ENCODE results near the gene HOXB7.

Gene HOXB7

GRCh38 chr17:48601207-48601538 is 9.6 kb downstream of the HOXB7 start:
- peaks cover 30% of the 10 kb centered on the region for H3K4me1 Mint-ChIP-seq (ENCODE audit: low read depth)
- peaks cover 95% of the 10 kb centered on the region for H3K27me3 Mint-ChIP-seq (ENCODE audit: low read depth)
- no peaks in the 10 kb centered on the region for H3K36me3 Mint-ChIP-seq (ENCODE audit: low read depth)
- no peaks in the 10 kb centered on the region for H3K9me3 Mint-ChIP-seq
- no peak overlapping the region for H3K4me3 Mint-ChIP-seq
- no peak overlapping the region for H3K27ac Mint-ChIP-seq

- H3K27ac Mint-ChIP-seq: no peak overlapping the region
- H3K27me3 Mint-ChIP-seq (ENCODE audit: low read depth): peaks cover 97% of the 10 kb centered on the region
- no peaks in the 10 kb centered on the region for H3K36me3 Mint-ChIP-seq (ENCODE audit: low read depth)
- no peaks in the 10 kb centered on the region for H3K9me3 Mint-ChIP-seq
- no peak overlapping the region for H3K4me3 Mint-ChIP-seq
- H3K4me1 Mint-ChIP-seq (ENCODE audit: low read depth): peaks cover 31% of the 10 kb centered on the region
Observed at GRCh38 chr17:48600244-48601098, 10.3 kb downstream of the HOXB7 start.

GRCh38 chr17:48599354-48599753 is 11.5 kb downstream of the HOXB7 start:
- Mint-ChIP-seq H3K27ac (no peak overlapping the region), H3K36me3 (ENCODE audit: low read depth) (no peaks in the 10 kb centered on the region), H3K4me3 (no peak overlapping the region), H3K27me3 (ENCODE audit: low read depth) (peaks cover 97% of the 10 kb centered on the region), H3K4me1 (ENCODE audit: low read depth) (peaks cover 30% of the 10 kb centered on the region), H3K9me3 (no peaks in the 10 kb centered on the region)

- peaks cover 96% of the 10 kb centered on the region for H3K27me3 Mint-ChIP-seq (ENCODE audit: low read depth)
- peaks cover 35% of the 10 kb centered on the region for H3K4me1 Mint-ChIP-seq (ENCODE audit: low read depth)
- H3K27ac Mint-ChIP-seq: peak overlapping the region; percentile 26
- peak overlapping the region; percentile 39 for H3K4me3 Mint-ChIP-seq
- no peaks in the 10 kb centered on the region for H3K36me3 Mint-ChIP-seq (ENCODE audit: low read depth)
- no peaks in the 10 kb centered on the region for H3K9me3 Mint-ChIP-seq
Observed at GRCh38 chr17:48598736-48599135, 12.1 kb downstream of the HOXB7 start.

GRCh38 chr17:48597778-48598631 is 12.8 kb downstream of the HOXB7 start:
- Mint-ChIP-seq H3K9me3 (no peaks in the 10 kb centered on the region), H3K4me3 (peak overlapping the region; percentile 79), H3K36me3 (ENCODE audit: low read depth) (no peaks in the 10 kb centered on the region), H3K27ac (peak overlapping the region; percentile 26), H3K27me3 (ENCODE audit: low read depth) (peaks cover 96% of the 10 kb centered on the region), H3K4me1 (ENCODE audit: low read depth) (peaks cover 41% of the 10 kb centered on the region)

- H3K36me3 Mint-ChIP-seq (ENCODE audit: low read depth): no peaks in the 10 kb centered on the region
- no peaks in the 10 kb centered on the region for H3K9me3 Mint-ChIP-seq
- no peak overlapping the region for H3K27ac Mint-ChIP-seq
- peak overlapping the region; percentile 79 for H3K4me3 Mint-ChIP-seq
- H3K4me1 Mint-ChIP-seq (ENCODE audit: low read depth): peaks cover 45% of the 10 kb centered on the region
- peaks cover 96% of the 10 kb centered on the region for H3K27me3 Mint-ChIP-seq (ENCODE audit: low read depth)
Observed at GRCh38 chr17:48597528-48597777, 13.4 kb downstream of the HOXB7 start.

- Mint-ChIP-seq H3K27me3 (ENCODE audit: low read depth) (peaks cover 94% of the 10 kb centered on the region), H3K36me3 (ENCODE audit: low read depth) (no peaks in the 10 kb centered on the region), H3K4me1 (ENCODE audit: low read depth) (peaks cover 44% of the 10 kb centered on the region), H3K9me3 (no peaks in the 10 kb centered on the region), H3K4me3 (peak overlapping the region; percentile 79), H3K27ac (no peak overlapping the region)
Observed at GRCh38 chr17:48596735-48597527, 13.9 kb downstream of the HOXB7 start.

GRCh38 chr17:48596000-48596734 is 14.7 kb downstream of the HOXB7 start:
- H3K9me3 Mint-ChIP-seq: no peaks in the 10 kb centered on the region
- H3K4me1 Mint-ChIP-seq (ENCODE audit: low read depth): peaks cover 40% of the 10 kb centered on the region
- peaks cover 94% of the 10 kb centered on the region for H3K27me3 Mint-ChIP-seq (ENCODE audit: low read depth)
- peak overlapping the region; percentile 79 for H3K4me3 Mint-ChIP-seq
- H3K27ac Mint-ChIP-seq: no peak overlapping the region
- H3K36me3 Mint-ChIP-seq (ENCODE audit: low read depth): no peaks in the 10 kb centered on the region

- Mint-ChIP-seq H3K27me3 (ENCODE audit: low read depth) (peaks cover 92% of the 10 kb centered on the region), H3K4me3 (peak overlapping the region; percentile 40), H3K9me3 (no peaks in the 10 kb centered on the region), H3K27ac (no peak overlapping the region), H3K4me1 (ENCODE audit: low read depth) (peaks cover 40% of the 10 kb centered on the region), H3K36me3 (ENCODE audit: low read depth) (peaks cover 1% of the 10 kb centered on the region)
Observed at GRCh38 chr17:48595278-48595999, 15.4 kb downstream of the HOXB7 start.

GRCh38 chr17:48594538-48595277 is 16.1 kb downstream of the HOXB7 start:
- Mint-ChIP-seq H3K9me3 (no peaks in the 10 kb centered on the region), H3K36me3 (ENCODE audit: low read depth) (peaks cover 3% of the 10 kb centered on the region), H3K27ac (no peak overlapping the region), H3K27me3 (ENCODE audit: low read depth) (peaks cover 92% of the 10 kb centered on the region), H3K4me1 (ENCODE audit: low read depth) (peaks cover 45% of the 10 kb centered on the region), H3K4me3 (peak overlapping the region; percentile 40)

- H3K4me1 Mint-ChIP-seq (ENCODE audit: low read depth): peaks cover 48% of the 10 kb centered on the region
- peak overlapping the region; percentile 81 for H3K4me3 Mint-ChIP-seq
- peaks cover 92% of the 10 kb centered on the region for H3K27me3 Mint-ChIP-seq (ENCODE audit: low read depth)
- no peaks in the 10 kb centered on the region for H3K9me3 Mint-ChIP-seq
- H3K27ac Mint-ChIP-seq: no peak overlapping the region
- H3K36me3 Mint-ChIP-seq (ENCODE audit: low read depth): peaks cover 3% of the 10 kb centered on the region
Observed at GRCh38 chr17:48593840-48594537, 16.8 kb downstream of the HOXB7 start.

GRCh38 chr17:48593126-48593829 is 17.5 kb downstream of the HOXB7 start, which contains the start of gene HOXB5:
HOXB5 (minus strand) TSS chr17:48593779; CDS start chr17:48593682, 97 bp downstream.
- Mint-ChIP-seq H3K4me1 (ENCODE audit: low read depth) (peaks cover 49% of the 10 kb centered on the region), H3K36me3 (ENCODE audit: low read depth) (peaks cover 6% of the 10 kb centered on the region), H3K27ac (peak within 1 kb of the TSS; percentile 13), H3K27me3 (ENCODE audit: low read depth) (peaks cover 92% of the 10 kb centered on the region), H3K4me3 (peak within 1 kb of the TSS; percentile 81), H3K9me3 (no peaks in the 10 kb centered on the region)

All from T-helper 1 cell treated with Interleukin-12 subunit alpha and Interleukin-12 subunit beta and Interleukin-4 antibody, amounts not matched to agents 30 μg/mL and 1 μg/mL, for 36 hours (primary cell).